Suprapubic skin (tissue), 4 donors: Measurements from ENCODE around the gene LTF. TPM values are rescaled to one million over a fixed set of nuclear protein-coding genes. Genes with fewer than 3 reads are reported as not detected.

Source experiments
- DNase-seq, 2 donors: peaks; one replicate each; pipeline ENCODE4 v3.0.0-alpha.2; 2019; ENCODE audit warnings: low spot score in 2 of 2
- H3K27ac ChIP-seq: fragments of 200-600 bp; sonication (generic); one replicate; pipeline ENCODE4 v1.5.1; 2019
- H3K27me3 ChIP-seq: fragments of 200-600 bp; sonication (generic); one replicate; pipeline ENCODE4 v1.5.1; 2019
- H3K36me3 ChIP-seq: fragments of 200-600 bp; sonication (generic); one replicate; pipeline ENCODE4 v1.5.1; 2019
- H3K4me1 ChIP-seq: fragments of 200-600 bp; sonication (generic); one replicate; pipeline ENCODE4 v1.5.1; 2019
- H3K4me3 ChIP-seq: fragments of 200-600 bp; sonication (generic); one replicate; pipeline ENCODE4 v1.5.1; 2019; ENCODE audit warnings: mild to moderate bottlenecking
- H3K9me3 ChIP-seq: fragments of 200-600 bp; sonication (generic); one replicate; pipeline ENCODE4 v1.5.1; 2019
- CTCF ChIP-seq, 2 donors: fragments of 200-600 bp in 1 of 2; fragments of 450-650 bp in 1 of 2; sonication (generic) in 1 of 2; IDR thresholded peaks; one replicate each; pipeline ENCODE4 v1.5.1; 2016 to 2019; ENCODE audit warnings: antibody characterized with exemption in 2 of 2, mild to moderate bottlenecking in 1 of 2, moderate library complexity in 1 of 2
- EP300 ChIP-seq: sonication (generic); formaldehyde crosslinking; IDR thresholded peaks from one replicate; pipeline ENCODE4 v1.6.1; 2017; ENCODE audit warnings: antibody characterized with exemption
- POLR2A ChIP-seq, 2 donors: fragments of 450-650 bp; IDR thresholded peaks; one replicate each; pipeline ENCODE4 v1.6.1; 2017; ENCODE audit warnings: antibody characterized with exemption in 2 of 2, mild to moderate bottlenecking in 2 of 2, moderate library complexity in 2 of 2
- POLR2AphosphoS5 ChIP-seq, 3 donors: sonication (generic); formaldehyde crosslinking; IDR thresholded peaks; one replicate each; pipeline ENCODE4 v1.6.1; 2017; ENCODE audit warnings: antibody characterized with exemption in 3 of 3
- WGBS: methylation state at CpG from one replicate; pipeline ENCODE4 v1.1.5; 2018; 5-methylcytosine and 5-hydroxymethylcytosine counted together
- total RNA-seq, 4 donors: library from RNA; depleted of rRNA; stranded (reverse); fragments of >200 nt; gene quantifications; one replicate each; pipeline ENCODE4 v1.1.0, GENCODE V29; 2016

The LTF gene
- total RNA-seq, 4 donors from 2014 or later = 2.3 to 8.6 (median 3.7) TPM

DNA sequence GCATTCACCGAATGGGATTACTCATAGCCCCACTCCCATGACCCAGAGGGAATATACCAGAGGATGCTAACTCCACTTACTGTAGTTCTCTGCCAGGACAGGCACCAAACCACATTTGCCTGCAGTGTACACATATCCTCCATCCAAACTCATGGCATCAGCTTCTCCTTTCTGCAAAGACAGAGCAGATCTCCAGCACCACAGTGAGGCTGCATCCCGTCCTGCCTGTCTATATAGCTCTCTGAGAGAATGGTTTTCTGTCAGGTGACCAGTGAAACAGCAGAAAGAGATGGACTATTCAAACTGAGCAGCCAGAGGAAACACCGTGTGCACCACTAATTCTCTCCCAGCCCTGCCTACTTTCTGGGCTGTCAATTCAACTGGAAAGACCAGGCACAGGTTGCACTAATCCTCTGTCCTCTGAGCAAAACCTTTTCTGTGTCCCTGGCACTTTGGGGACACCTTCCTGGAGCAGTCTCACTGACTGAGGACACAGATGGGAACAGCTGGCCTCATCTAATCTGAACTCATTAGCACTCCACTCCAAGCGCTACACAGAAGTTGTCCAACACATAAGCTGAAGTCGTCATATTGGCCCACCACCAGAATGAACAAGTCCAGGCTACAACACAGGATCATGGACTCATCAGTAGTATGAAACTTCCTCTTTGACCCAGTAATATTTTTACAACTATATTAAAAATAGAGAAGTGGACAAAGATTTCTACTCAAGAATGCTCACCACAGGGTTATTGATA is 17.3 kb downstream of the LTF start:
- TF ChIP-seq POLR2A (IDR thresholded peaks at IDR 0.05) (no peak), POLR2AphosphoS5 (IDR thresholded peaks at IDR 0.05) (no peak)
- 58% methylated on average over 5 of the region's 5 CpGs for WGBS
- Histone ChIP-seq H3K4me1 (no peaks in the 10 kb centered on the region), H3K4me3 (no peak overlapping the region), H3K9me3 (no peaks in the 10 kb centered on the region), H3K36me3 (no peaks in the 10 kb centered on the region), H3K27me3 (no peaks in the 10 kb centered on the region), H3K27ac (no peak overlapping the region)
- no peak for DNase-seq

GRCh38 chr3:46442576-46443530 is 21.9 kb downstream of the LTF start:
- DNase-seq = no peak
- no peak overlapping the region for H3K4me3 ChIP-seq
- H3K27me3 ChIP-seq = no peaks in the 10 kb centered on the region
- no peak overlapping the region for H3K27ac ChIP-seq
- H3K4me1 ChIP-seq = no peaks in the 10 kb centered on the region
- no peaks in the 10 kb centered on the region for H3K36me3 ChIP-seq
- WGBS = 71% methylated on average over 16 of the region's 16 CpGs
- no peak for TF ChIP-seq EP300
- peak in 1 of 2 donors; percentile 28 for TF ChIP-seq CTCF (IDR thresholded peaks at IDR 0.05)
- no peaks in the 10 kb centered on the region for H3K9me3 ChIP-seq

DNA sequence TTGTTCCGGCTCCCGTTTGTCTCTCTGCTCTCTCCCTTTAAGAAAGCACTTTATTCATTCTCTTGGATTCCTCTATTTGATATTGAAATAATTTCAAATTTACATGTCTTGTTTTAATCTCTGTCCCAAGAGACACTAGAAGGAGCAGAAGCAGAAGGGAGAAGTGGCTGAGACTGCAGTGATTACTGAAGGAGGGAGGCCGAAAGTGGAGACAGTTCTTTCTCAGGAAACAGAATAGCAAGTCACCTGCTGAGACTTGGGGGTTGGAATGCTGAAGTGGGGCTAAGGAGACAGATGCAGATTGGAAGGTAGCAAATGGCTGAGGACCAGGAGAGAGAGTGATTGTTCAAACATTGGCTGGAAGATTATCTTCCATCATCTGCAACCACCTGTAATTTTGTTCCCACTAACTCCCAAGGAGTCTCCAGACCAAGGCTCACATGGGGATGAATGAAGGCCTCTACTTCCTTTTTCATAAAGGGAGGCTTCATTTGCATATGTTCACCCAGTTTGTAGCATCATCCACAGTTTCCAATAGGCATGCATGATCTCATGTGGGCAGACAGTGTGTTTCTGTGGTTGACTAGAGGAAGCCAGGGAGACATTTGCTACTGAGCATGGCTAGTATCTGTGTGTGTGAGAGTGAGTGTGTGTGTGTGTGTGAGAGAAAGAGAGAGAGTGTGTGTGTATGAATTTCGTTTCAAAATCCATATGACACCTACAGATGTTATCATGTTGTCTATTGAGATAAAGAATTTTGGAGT is 24.0 kb downstream of the LTF start:
- Histone ChIP-seq H3K9me3 (no peaks in the 10 kb centered on the region), H3K36me3 (no peaks in the 10 kb centered on the region), H3K4me1 (no peaks in the 10 kb centered on the region), H3K27me3 (no peaks in the 10 kb centered on the region), H3K27ac (no peak overlapping the region), H3K4me3 (no peak overlapping the region)
- TF ChIP-seq POLR2AphosphoS5 (IDR thresholded peaks at IDR 0.05) = no peak
- no peak for TF ChIP-seq POLR2A (IDR thresholded peaks at IDR 0.05)
- no peak for TF ChIP-seq EP300
- TF ChIP-seq CTCF (IDR thresholded peaks at IDR 0.05) = no peak
- no peak for DNase-seq
- WGBS = 79% methylated on average over 4 of the region's 4 CpGs

DNA sequence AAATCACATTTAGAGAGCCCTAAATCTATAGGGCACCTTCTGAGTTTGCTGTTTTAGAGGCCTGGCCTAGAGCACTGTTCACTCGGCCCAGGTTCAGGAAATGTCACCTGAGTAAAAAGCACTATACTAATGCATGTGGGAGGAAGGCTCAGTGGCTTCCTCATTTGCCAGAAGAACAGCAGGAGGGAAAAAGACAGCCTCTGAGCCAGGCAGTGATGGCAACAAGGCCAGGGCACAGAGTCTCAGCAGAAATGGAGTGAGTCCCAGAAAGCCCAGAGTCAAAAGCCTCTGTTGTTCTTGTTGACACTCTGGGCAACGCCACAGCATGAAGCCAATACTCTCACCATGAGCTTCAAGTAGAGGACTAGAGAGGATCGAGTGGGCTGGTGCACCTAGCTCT is 25.9 kb downstream of the LTF start:
- no peak overlapping the region for H3K27ac ChIP-seq
- no peak for DNase-seq
- no peak overlapping the region for H3K4me3 ChIP-seq
- 96% methylated on average over 3 of the region's 3 CpGs for WGBS
- TF ChIP-seq POLR2AphosphoS5 (IDR thresholded peaks at IDR 0.05) (no peak), POLR2A (IDR thresholded peaks at IDR 0.05) (no peak), CTCF (IDR thresholded peaks at IDR 0.05) (no peak), EP300 (no peak)
- no peaks in the 10 kb centered on the region for H3K4me1 ChIP-seq
- no peaks in the 10 kb centered on the region for H3K9me3 ChIP-seq
- H3K36me3 ChIP-seq = no peaks in the 10 kb centered on the region
- no peaks in the 10 kb centered on the region for H3K27me3 ChIP-seq

DNA sequence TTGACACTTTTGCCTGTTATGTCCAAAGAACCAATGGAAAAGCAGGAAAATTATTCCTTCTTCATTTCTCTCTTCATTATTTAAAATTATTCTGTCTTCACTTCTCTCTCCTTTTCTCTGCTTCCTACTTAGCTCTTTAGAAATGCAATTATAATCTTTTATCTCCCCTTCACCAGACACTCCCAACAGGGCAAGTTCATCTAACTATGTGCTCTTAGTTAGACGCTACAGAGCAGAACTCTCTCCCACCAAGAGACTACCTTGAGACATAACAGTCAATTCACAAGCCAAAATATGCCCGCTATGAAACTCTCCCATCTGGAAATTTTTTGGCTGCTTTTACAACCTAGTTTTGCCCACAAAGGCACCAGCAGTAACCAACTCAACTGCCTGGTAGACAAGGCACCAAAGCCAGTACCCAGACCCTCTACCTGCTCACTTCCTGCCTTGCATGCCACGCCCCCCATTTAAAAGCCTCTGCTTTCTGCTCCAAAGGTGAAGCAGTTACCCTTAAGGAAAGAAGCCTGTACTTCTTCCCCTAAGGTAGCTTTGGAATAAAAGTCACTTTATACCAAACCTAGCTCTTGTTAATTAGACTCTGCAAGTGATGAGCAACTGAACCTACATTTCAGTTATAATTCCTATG is 29.5 kb downstream of the LTF start:
- no peak for DNase-seq

More for the DNA sequence above, 29.5 kb downstream of the LTF start:
- H3K4me1 ChIP-seq = peaks cover 2% of the 10 kb centered on the region
- no peaks in the 10 kb centered on the region for H3K36me3 ChIP-seq
- H3K4me3 ChIP-seq = no peak overlapping the region
- TF ChIP-seq POLR2AphosphoS5 (IDR thresholded peaks at IDR 0.05) (no peak), POLR2A (IDR thresholded peaks at IDR 0.05) (no peak), CTCF (IDR thresholded peaks at IDR 0.05) (no peak), EP300 (no peak)
- no peak overlapping the region for H3K27ac ChIP-seq
- no peaks in the 10 kb centered on the region for H3K9me3 ChIP-seq
- no peaks in the 10 kb centered on the region for H3K27me3 ChIP-seq
- 79% methylated on average over 3 of the region's 3 CpGs for WGBS
